Subcutaneous adipose tissue (tissue), 4 donors: Measurements from ENCODE around the gene HPSE2. TPM values are rescaled to one million over a fixed set of nuclear protein-coding genes. Genes with fewer than 3 reads are reported as not detected.

ENCODE experiments used
- CTCF ChIP-seq: fragments of 450-650 bp; IDR thresholded peaks from one replicate; pipeline ENCODE4 v1.5.1; 2016; ENCODE audit warnings: low read depth, mild to moderate bottlenecking, control low read depth, antibody characterized with exemption, moderate library complexity
- total RNA-seq, 4 donors: library from RNA; depleted of rRNA; stranded (reverse); fragments of >200 nt; gene quantifications; one replicate each; pipeline ENCODE4 v1.1.0, GENCODE V29; 2016

HPSE2 gene
- total RNA-seq, 4 donors from 2014 or later = 0.34 to 3.2 (median 0.71) TPM

GRCh38 chr10:99041468-99041867 is 194.2 kb downstream of the HPSE2 start:
- TF ChIP-seq CTCF = no peak

GRCh38 chr10:99013885-99014284 is 221.8 kb downstream of the HPSE2 start:
- TF ChIP-seq CTCF = no peak

GRCh38 chr10:99010286-99010685 is 225.4 kb downstream of the HPSE2 start:
- TF ChIP-seq CTCF = no peak

- no peak for TF ChIP-seq CTCF
These were observed 227.6 kb downstream of the HPSE2 start for GRCh38 chr10:99008054-99008453.

GRCh38 chr10:99007457-99007856 is 228.2 kb downstream of the HPSE2 start:
- TF ChIP-seq CTCF = no peak

GRCh38 chr10:99005254-99005653 is 230.4 kb downstream of the HPSE2 start:
- TF ChIP-seq CTCF = no peak

- TF ChIP-seq CTCF = no peak
These were observed 230.9 kb downstream of the HPSE2 start for GRCh38 chr10:99004738-99005137.
